HG03378 (cell line): ENCODE data around the gene GNG4.
"Not testable (repeated sequence)": the region's sequence is repeated elsewhere in the genome, so short reads cannot be mapped to it uniquely, and the experiment has no call there.

Source experiments
- ATAC-seq: cut with Tn5 transposase; IDR thresholded peaks from one replicate; pipeline ENCODE4 v1.9.1; 2021; ENCODE audit warnings: mild to moderate bottlenecking, moderate library complexity; ENCODE audit not compliant: unreplicated experiment

The GNG4 gene

DNA sequence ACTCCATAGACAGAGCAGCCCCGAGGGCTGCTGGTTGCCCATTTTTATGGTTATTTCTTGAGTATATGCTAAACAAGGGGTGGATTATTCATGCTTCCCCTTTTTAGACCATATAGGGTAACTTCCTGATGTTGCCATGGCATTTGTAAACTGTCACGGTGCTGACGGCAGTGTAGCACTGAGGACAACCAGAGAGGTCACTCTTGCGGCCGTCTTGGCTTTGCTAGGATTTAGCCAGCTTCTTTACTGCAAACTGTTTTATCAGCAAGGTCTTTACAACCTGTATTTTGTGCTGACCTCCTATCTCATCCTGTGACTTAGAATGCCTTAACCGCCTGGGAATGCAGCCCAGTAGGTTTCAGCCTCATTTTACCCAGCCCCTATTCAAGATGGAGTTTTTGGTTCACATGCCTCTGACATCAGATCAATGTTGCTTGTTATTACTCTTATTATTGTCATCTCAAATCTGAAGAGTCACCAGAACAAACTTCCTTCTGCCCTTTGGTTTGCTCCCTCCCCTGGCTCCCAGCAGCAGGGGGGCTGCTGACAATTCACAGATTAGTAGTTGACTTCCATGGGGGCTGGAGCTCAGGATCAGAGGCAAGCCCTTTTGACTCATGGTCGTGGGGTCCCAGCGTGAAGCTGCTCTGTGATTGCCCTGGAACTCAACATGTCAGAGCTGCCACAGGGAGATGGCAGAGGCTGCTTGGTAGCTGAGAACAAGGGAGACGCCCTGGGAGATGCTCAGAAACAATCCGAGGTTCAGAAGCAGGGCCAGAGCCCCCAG, 103.0 kb downstream of the GNG4 start:
- not testable (repeated sequence) for ATAC-seq

DNA sequence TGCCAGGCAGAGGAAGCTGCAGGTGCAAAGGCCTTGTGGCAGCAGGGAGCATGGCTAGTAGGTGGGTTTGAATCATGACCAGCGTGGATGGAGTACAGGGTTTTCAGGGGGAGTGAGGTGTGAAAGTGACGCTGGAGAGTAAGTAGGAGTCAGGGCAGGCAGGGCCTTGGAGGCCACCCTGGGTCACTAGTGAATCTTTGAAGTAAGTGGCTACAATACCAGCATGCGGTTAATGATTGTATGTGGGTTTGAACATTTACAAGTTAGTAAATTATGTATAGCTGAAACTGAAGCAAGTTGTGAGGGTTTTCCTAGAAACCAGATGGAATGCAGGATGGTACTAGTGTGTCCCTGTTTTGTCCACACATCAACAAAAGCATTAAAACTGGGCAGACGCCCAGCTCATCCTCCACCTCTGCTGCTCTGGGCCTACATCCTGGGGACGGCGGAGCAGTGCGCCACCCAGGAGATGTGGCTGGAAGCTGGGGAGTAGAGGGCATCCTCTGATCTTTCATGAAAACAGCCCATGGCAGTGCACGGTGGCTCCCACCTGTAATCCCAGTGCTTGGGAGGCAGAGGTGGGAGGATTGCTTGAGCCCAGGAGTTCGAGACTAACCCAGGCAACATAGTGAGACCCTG, 104.2 kb downstream of the GNG4 start:
- no peak for ATAC-seq

DNA sequence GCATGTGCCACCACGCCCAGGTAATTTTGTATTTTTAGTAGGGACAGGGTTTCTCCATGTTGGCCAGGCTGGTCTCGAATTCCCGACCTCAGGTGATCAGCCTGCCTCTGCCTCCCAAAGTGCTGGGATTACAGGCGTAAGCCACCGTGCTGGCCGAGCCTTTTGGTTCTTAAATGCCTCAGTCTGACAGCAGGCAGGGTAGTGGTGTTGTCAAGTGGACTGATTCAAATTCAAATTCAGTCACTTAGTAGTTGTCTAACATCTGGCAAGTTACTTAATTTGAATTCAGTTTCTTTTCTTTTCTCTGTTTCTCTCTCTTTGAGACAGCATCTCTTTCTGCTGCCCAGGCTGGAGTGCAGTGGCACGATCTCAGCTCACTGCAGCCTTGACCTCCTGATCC, 106.7 kb downstream of the GNG4 start:
- not testable (repeated sequence) for ATAC-seq

- ATAC-seq = no peak
These were observed 116.0 kb downstream of the GNG4 start for GRCh38 chr1:235533476-235534168.

DNA sequence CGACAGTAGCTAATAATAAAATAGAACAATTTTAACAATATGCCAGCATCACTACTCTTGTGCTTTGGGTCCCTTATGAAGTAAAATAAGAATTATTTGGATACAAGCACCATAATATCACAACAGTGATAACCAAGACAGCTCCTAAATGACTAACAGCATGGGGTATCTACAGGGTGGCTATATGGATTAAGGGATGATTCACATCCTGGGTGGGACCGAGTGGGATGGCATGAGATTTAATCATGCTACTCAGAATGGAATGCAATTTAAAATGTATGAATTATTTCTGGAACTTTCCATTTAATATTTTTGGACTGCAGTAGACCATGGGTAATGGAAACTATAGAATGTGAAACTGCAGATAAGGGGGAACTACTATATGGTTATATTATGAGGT, 117.2 kb downstream of the GNG4 start:
- no peak for ATAC-seq

DNA sequence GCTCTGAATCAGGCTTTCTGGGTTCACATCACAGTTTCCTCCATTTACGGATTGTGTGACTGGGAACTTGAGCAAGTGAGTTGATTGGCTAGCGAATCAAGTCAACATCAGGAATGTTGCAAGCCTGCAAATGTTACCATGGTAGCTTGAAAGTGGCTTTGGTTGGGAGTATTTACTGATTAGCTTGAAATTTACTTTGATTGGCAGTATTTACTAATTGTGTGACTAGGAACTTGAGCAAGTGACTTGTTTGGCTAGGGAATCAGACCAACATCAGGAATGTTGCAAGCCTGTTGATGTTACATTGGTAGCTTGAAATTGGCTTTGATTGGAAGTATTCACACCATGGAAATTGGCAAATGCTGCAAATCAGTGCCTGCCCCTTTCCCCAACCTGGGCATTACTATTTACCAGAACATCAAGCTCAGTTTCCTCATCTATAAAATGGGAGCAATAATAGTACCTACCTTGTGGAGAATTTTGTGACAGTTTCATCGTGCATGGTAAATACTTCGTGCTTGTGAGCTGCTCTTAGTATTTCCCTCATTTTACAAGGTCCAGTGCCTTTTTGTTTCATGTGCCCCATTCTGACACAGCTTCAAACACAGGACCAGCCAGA, 122.3 kb downstream of the GNG4 start:
- no peak for ATAC-seq

DNA sequence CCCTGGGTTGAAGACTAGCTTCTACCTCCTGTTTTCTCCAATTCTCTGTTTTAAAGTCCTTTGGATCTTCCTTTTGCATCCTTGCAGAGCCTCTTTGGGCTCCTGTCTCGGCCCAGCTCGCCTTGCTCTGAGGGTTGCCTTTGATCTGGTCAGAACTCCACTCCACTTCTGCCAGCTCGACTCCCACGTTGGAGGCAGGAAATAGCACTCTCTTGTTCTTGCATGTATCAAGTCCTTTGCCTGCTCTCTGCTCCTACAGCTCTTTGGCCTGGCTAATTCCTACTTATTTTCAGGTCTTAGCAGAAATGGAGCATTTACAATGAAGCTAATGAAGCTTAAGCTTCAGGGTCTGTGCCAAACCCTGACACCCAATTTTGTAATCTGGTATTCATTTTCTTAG, 124.3 kb downstream of the GNG4 start:
- ATAC-seq = no peak

- ATAC-seq = no peak
These were observed 132.6 kb downstream of the GNG4 start for GRCh38 chr1:235516862-235517446.

GRCh38 chr1:235515844-235516512, 133.6 kb downstream of the GNG4 start:
- no peak for ATAC-seq

DNA sequence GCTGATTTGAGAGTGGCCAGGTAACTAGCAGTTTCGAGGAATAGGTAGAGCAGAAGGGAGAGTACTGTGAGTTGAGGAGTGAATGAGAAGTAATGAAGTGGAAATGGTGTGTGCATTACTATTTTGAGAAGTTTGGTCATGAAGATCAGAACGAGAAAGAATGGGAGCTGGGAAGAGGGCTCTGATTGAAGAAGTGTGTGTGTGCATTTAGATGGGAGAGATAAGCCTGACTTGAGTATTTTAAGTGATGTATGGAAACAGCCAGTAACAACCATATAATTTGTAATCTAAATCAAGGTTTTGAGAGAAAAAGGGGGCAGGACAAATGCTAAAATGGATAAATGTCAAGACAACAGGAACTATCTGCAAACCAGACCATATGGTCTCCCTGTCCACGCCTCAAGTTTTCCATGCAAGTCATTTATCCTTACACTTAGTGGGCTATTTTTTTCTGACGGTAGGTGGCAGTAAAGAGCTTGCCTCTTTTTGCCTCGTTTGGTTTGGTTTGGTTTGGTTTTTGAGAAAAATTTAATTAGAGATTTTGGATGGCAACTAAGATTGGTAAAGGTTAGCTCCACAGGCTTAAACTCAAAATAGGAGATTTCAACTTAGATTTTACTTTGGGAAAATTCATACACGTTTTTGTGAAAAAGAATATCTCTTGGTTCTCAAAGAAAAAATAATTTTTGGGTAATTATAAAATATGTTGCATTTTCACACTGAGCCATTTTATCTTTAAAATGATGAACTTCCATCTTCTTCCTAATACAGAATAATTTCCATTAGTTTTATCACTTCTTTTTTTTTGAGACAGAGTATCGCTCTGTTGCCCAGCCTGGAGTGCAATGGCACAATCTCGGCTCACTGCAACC, 135.9 kb downstream of the GNG4 start:
- ATAC-seq = no peak

DNA sequence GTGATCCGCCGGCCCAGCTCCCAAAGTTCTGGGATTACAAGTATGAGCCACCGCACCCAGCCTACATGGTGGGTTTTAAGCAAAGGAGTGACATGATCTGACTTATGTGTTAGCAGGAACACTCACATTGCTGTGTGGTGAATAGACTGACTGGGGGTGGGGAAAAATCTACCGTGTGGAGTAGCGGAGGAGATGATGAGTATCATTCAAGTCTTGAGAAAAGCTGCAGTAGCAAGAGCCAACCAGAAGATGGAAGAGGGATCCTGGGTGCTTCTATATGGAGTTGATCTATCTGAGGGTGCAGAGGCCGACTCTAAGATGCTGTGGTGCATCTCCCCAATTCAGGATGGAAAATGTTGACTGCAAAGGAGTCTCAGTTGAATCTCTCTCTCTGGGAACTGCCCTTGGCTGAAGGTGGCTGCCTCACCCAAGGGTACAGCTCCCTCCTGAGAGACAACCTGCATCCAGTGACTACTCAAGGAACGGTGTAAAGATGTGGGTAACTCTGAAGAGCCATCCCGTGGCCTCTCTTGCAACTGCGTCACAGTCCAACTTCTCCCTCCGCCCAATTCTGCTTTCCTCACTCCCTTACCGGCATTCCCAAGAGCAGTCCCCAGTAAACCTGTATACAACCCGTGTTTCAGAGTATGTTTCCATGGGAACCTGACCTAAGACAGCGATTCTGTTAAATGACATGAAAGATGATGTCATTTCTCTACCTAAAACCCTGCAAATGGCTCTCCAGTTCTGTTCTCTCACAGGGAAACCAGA, 137.9 kb downstream of the GNG4 start:
- ATAC-seq = no peak

- no peak for ATAC-seq
These were observed 138.8 kb downstream of the GNG4 start for GRCh38 chr1:235510823-235511222.

DNA sequence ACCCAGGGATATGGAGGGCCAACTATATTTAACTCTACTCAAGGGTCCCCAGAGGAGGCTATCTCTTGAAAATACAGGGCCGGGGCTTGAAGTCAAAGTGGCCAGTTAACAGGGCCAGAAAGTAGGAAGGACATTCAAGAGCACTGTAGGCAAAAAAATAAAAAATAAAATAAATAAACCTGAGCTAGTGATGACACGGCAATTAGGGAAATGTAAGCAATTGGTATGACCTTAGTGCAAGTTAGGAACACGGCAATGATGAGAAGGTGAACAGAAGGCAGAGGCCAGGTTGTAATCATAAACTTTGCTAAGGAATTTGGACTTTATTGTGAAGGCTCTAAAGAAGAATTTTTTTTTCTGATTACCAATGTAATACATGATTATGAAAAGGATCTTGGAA, 142.0 kb downstream of the GNG4 start:
- no peak for ATAC-seq

GRCh38 chr1:235504494-235505222, 144.9 kb downstream of the GNG4 start:
- peak; percentile 84 for ATAC-seq

GRCh38 chr1:235504122-235504493, 145.5 kb downstream of the GNG4 start, which contains the start of gene B3GALNT2:
Gene B3GALNT2, minus strand, starts transcription at chr1:235504452. Its CDS starts 200 bp downstream, at chr1:235504252.
- peak; percentile 32 for ATAC-seq

GRCh38 chr1:235503403-235504121, 146.0 kb downstream of the GNG4 start:
- ATAC-seq = no peak

- no peak for ATAC-seq
These were observed 146.8 kb downstream of the GNG4 start for GRCh38 chr1:235502601-235503402.
